ENCODE measurements around the gene SHMT2.

SHMT2 gene

DNA sequence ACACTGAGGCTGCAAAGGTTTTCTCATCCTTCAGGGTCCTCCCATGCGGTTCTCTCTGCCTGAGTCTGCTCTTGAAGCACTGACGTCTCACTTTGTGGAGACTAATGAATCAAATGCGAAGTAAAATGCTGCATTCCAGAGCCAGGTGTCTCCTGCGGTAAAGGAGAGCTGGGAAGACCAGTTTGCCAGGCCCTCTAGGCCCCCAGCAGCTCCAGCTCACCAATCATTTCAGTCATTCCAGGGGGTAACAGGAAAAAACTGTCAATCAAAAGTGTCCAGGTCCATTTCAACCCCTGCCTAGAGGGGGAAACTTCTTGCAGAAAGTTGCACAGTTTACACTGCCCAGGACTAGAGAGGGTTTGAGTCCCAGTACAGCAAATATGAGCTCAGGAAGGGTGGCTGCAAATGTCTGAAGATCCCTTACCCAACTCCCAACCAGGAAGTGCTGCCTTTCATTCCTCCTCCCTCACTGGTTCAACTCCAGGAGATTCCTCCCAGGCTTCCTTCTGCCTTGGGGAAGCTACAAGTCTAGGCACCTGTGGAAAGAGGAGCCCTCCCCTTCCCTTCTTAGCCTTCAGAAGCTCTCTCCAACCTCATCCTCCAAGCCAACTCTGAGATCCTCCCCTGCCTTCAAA is 15.6 kb upstream of the SHMT2 start:
- no peak for DNase-seq (ENCODE audit: low read depth, low spot score)

DNA sequence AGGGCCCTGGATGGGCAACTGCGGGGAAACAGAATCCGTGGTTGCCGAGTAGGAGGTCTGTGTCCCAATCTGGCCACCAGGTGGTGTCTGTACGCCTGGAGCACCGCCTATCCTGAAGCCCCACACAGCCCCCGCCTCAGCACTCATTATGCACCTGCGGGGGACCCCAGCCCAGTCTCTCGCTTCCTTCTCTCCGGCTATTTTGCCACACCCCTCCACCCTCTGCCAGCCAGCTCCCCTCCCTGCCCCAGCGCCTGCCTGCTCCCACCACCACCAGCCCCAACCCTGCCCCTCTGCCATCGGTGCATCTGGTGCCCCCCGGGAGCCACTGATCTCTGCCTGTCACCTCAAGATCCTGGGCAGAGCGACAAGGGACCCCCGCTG is 15.1 kb upstream of the SHMT2 start:
- peak; percentile 27 for DNase-seq (ENCODE audit: low read depth, low spot score)

DNA sequence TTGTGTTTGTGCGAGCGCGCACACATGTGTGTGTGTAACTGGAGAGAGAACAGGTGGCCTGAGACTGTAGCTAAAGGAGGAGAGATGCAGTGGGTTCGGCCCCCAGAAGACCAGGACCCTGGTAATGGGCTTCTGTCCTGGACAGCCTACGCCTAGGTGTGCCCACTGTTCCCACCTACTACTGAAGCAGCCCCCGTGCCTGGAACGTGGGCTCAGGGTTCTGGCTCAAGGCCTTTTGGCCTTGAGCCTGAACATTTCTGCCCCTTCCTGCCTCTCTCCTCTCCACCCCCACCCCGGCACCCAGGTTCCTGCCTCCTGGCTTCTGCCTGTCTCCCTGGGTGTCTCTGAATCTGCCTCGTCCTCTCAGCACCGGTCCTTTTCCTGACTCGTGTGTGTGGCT is 14.4 kb upstream of the SHMT2 start:
- no peak for DNase-seq (ENCODE audit: low read depth, low spot score)

DNA sequence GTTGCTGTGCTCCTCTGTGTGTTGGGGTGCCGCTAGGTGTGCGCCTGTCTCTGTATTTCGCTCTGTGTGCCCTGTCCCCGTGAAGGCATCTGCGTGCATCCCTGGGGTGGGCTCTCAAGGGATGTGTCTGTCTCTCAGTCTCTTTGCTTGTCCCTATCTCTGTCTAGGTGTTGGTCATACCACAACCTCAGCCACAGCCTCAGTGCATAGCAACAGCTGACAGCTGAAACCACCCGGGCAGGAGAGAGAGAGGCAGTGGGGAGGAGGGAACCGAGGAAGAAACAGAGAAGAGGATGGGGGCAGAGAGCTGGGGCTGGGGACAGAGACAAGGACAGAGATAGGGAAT is 13.9 kb upstream of the SHMT2 start:
- no peak for DNase-seq (ENCODE audit: low read depth, low spot score)

DNA sequence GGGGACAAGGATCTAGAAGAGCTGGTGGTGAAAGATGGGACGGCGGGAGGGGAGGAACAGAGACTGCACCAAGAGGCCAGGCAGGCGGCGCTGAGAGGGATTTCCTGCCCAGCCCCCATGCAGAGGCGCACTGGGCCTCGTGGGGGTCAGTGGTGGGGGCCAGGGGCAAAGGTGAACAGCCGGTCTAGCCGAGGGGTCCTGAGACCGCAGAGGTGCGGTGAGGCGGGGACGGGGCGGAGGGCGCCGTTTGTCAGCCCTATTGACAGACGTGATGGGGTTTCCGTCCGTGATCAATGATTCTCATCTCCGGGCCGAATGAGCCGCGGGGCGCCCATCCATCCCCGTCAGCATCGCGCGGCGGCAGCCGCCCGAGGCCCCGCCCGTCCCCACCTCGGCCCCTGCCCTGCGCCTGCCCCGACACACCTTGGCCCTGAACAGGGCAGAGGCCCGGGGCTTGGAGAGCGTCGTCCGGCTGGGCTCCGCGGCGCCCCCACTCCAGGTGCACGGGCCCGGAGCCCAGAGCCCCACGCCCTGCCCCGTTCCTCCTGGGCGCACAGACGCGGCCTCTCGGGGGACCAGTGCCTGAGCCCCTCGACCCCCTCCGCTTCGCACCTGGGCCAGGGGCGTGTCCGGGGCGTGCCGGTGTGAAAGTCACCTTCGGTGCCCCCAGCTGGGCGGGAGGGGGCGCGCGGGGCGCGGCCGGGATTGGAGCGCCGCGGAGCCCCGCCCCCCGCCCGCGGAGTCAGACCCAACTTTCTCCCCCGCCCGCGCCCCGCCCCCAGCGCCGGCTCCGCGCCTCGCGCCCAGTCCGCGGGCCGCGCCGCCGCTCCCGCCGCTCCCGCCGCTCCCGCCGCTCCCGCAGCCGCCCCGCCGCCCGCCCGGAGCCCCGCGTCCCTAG is 13.2 kb upstream of the SHMT2 start, which contains the start of gene NXPH4:
NXPH4 (plus strand) TSS at position 781 of the 898 bp plus-strand sequence. CDS start 176 bp downstream, outside the sequence.
- DNase-seq (ENCODE audit: low read depth, low spot score) = no peak

DNA sequence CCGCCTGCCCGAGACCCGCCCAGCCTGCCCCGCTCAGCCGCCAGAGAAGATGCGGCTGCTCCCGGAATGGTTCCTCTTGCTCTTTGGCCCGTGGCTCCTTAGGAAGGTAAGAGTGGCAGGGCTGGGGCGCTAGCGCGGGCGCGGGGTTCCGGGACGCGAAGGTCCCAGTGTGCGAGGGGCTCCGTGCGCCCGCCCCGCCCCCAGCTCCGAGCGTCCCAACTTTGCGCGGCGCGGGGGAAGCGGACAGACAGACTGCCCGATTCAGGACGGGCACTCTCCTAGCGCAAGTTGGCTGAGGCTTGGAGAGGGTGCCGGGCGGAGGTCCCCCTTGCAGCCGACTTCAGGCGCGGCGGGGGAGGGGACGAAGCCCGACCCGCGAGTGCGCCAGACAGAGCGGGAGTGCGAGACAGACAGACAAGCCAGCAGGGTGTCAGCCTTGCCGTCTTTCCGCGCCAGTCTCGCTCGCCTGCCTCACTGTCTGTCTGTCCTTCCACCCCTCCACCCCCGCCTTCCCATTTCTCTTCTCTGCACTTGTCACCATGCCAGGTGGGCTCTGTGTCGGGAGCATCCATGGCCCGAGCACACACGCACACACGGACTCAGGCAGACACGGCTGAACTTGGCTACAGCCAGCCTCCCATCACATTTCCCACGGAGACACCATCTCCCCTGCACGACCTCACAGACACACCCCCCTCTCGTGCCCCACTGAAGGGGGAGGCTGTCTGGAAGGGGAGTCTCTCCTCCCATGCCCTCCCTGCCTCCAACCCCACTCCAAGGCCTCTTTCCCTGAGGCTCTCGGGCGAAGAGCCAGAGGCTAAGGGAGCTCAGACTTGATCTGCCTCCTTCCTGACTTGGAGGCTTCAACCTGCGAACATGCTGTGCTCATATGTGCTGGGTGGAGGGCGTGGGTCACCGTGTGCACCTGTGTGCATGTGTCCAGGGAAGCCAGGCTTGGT is 12.3 kb upstream of the SHMT2 start:
- DNase-seq (ENCODE audit: low read depth, low spot score) = no peak

DNA sequence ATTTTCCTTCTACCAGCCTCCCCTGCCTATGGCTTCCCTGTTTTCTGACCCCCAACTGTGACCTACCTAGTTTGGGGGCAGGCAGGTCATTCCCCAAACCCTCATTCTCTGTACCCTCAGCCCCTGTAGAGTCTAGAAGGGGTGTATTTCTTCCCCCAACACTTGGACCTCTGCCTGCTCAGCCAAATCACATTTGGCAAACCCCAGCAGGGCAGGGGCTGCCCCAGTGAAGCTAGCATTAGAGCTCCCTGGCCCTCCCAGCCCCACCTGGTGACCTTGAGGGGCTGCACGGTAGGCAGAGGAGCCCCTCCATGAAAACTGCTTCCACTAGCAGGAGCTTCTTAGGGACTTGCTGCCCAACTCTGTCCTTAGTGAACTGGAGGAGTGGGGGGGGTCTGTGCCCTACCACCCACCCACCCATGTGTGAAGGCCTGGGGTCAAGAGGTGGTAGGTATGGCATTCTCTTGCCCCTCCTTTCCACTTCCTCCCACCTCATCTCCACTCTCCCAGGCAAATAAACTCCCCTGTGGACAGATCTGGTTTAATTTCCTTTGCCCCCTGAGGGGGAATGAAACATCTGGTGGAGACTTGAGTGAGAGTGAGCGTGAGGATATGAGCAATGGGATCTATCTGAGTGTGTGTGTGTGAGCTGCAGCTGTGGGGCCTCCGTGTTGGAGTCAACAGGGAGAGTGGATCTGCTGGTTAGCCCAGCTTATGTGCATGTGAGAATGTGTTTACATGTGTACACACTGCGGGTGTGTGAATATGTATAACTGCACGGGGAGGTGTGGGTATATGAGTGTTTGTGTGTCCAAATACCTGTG is 11.3 kb upstream of the SHMT2 start:
- DNase-seq (ENCODE audit: low read depth, low spot score) = no peak

DNA sequence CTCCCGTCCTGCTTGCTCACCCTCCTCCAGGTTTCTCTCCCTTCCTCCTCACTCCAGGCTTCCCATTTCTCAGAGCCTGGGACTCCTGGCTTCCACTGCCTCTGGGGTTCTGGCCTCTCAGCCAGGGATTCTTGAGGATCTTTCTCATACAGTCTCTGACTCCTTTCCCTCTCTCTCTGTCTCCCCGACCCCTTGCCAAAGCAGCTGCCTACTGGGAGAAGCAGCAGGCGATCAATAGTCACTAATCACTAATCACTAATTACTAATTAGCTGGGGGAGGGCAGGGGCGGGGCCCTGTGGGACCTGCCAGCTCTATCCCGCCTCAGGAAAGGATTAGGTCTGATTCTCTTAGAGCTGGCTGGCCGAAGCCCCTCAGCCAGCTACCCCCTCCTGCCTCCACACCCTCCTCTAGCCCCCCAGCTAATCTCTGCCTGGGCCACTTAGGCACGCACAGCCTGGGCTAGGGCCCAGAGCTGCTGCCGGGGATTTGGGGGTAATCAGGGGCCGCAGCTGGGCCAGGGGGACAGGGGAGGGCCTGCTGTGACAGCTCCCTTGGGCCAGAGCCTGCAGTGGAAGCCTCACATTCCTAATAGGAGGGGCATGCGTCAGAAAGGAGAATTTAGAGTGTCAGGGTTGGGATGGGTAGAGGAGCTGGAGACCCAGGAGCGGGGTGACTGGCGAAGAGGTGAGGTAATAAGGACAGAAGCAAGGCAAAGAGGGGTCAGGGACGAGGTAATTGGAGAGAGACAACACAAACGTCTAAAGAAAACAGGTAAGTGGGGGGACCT is 10.1 kb upstream of the SHMT2 start:
- no peak for DNase-seq (ENCODE audit: low read depth, low spot score)

DNA sequence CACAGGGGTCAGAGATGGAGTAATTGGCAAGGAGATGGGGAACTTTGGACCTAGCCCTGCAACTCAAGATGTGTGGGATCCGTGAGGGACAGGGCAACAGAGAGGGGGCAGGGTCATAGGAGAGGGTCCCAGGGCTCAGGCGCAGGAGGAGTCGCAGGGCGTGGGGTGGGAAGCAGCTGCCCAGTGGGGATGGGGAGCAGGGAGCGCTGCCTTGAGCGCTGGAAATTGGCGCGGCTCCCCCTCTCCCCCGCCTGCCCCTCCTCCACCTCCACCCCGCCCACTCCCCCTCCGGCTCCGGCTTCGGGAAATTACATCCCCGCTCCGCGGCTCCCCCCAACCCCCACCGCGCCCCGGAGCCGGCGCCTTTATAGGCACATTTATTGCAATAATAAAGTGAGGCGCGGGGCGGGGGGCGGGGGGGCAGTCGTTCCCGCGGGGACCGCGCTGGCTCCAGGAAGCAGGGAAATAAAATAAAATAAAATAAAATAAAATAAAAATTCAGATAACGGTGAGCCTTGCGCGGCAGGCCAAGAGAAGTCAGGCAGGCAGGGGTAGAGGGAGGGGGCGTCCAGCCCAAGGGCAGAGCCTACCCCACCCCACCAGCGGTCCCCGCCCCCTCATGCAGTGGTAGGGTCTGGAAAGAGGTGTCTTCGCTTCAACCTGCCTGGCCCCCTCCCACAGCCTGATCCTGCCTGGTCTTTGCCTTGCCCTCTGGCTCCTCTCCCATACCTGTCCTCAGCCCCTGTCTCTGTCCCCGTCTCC is 9.3 kb upstream of the SHMT2 start:
- DNase-seq (ENCODE audit: low read depth, low spot score) = no peak

DNA sequence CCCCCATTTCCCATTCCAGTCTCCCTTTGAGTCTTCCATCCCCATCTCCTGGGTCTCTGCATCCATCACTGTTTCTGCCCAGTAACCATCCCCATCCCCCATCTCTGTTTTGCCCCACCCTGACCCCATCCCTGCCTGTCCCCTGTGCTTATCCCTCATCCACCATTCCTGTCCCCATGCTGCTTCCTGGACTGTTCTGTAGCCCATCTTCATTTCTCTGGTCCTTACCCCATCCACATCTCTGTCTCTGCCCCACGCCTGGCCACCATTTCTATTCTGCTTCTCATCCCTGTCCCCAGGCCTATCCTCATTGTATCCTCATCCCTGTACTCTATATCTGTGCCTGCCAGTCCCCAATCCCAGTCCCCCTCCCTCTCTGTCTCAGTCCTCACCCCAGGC is 8.7 kb upstream of the SHMT2 start:
- DNase-seq (ENCODE audit: low read depth, low spot score) = no peak

DNA sequence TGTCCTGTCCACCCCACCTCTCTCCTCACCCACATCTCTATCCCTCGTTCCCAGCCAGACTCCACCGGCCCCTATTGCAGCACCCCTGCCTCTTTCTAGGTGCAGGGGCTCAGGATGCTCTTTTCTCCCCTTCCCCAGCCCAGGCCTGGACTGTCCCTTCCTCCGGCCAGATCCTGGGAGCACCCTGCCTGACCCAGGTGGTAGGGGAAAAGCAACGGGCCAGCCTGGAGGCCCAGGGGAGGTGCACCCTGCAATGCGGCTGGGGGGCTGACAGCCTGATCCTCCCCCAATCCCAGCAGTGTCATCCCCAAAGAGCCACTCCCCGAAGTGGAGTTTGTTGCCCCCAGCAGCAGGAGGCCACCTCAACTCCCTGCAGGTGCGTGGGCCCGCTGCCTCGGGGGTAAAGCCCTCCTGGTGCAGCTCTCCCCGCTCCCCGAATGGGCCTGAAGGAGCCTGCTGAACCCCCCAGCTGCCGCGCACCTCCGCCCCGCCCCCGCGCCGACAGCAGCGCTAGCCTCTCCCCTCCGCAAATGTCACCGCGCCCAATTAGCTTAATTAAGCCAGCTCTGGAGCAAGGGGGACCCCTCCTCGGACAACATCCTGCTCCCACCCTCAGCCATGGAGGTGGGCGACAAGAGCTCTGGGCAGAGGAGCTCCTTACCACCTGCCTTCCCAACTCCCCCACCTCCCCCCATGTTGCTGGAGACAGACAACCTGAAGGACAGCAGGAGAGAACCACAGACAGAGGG is 8.2 kb upstream of the SHMT2 start:
- DNase-seq (ENCODE audit: low read depth, low spot score) = no peak

DNA sequence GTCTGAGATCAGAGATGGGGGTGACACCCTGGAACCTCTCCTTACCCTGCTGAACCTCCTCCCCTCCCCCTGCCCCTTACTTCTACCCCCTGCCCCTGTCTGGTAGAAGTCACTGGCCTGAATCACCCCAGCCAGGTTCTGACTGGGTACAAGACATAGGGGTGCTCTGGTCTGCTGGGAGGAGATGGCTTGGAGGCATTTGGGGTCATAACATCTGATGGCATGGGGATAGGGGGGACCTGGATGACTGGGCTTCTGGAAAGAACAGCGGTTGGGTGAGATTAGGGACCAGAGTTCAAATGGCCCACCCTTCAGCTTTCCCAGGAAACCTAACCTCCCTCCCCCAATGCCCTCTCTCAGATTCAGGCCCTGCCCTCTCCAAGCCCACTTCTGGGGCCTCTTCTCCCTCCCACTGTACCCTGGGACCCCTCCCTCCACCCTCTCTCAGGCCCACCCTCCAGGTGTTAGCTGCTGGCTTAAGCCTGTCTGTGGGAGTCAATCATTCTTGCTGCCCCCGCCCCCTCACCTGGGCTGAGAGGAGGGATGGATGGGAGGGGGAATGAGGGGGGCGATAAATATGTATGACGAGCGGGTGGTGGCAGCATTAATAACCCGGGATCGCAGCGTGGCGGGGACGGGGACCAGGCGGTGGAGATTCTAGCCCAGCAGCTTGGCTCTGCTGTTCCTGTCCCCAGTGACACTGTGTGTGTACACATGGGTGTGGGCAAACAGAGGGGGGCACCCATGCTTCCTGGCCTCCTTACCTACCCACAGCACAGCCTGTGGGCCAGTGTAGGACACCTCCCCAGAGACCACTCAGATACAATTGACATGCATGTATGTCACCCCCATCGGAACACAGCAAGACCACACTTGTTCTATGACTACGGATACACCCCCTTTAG is 7.0 kb upstream of the SHMT2 start:
- no peak for DNase-seq (ENCODE audit: low read depth, low spot score)

DNA sequence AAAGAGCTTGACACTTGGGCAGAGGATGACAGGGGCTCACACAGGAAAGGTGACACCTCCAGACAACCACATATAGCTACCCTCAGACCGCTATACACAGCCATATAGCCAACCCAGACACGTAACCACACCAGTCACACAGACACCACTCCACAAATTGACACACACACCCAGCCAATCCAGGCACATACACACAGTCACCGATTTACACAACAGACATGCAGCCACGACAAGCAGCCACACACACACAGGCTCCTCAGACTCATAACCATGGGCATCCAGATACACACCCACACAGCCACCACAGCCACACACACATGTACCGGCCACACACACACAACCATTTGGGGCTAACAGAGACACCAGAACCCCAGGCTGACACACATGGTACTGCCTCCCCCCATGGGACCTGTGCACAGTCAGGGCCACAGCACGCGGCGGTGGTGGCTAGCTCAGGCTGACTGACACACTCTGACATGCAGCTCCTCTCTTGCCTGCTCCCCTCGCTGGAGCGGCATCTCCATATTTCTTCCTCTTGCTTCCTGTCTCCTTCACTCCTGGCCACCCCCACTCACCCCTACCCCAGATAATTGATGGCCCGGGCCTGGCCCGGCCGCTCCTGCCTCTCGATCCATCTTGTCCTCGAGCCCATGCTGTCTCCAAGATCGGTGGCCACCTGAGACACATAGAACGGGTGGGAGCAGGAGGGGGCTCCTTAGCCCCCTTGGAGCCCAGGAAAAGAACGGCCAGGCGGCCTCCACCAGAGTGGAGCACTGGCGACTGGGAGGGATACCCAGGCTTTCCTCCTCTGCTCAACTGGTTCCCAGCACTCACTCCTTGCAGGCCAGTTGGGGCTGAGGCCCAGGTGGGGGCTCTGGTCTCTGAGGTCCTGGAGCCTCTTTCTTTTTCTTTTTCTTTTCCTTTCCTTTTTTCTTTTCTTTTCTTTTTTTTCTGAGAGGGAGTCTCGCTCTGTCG is 6.0 kb upstream of the SHMT2 start:
- no peak for DNase-seq (ENCODE audit: low read depth, low spot score)

DNA sequence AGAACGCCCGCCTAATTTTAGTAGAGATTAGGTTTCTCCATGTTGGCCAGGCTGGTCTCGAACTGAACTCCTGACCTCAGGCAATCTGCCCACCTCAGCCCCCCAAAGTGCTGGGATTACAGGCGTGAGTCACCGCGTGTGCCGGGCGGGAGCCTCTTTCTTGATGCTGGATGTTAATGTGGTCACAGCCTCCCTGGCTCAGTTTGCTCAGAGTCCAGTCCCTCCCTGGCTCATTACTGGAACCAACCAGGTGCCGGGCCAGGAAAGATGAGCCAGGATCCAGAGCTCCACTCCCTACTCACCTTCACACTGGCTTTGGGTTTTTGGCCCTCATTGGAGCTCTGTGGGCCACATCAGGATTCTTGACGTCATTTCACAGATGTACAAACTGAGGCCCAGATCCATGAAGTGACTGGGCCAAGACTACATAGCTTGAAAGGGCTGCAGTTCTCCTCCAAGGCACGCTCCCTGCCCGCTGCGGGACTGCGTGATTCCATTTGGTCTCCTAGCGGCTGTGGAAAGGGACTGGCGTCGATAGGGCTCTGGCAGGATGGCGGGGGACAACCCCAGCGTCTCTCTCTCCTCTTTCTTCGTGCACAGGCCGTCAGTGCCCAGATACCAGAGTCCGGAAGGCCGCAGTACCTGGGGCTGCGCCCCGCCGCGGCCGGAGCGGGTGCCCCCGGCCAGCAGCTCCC is 5.1 kb upstream of the SHMT2 start:
- no peak for DNase-seq (ENCODE audit: low read depth, low spot score)

DNA sequence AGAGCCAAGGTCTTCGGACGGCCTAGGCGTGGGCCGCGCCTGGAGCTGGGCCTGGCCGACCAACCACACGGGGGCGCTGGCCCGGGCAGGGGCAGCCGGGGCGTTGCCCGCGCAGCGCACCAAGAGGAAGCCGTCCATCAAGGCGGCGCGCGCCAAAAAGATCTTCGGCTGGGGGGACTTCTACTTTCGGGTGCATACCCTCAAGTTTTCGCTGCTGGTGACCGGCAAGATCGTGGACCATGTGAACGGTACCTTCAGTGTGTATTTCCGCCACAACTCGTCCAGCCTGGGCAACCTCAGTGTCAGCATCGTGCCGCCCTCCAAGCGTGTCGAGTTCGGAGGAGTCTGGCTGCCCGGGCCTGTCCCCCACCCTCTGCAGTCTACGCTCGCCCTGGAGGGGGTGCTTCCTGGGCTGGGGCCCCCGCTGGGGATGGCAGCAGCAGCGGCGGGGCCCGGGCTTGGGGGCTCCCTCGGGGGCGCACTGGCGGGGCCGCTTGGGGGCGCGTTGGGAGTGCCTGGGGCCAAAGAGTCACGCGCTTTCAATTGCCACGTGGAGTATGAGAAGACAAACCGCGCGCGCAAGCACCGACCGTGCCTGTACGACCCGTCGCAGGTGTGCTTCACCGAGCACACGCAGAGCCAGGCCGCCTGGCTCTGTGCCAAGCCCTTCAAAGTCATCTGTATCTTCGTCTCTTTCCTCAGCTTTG is 4.4 kb upstream of the SHMT2 start:
- no peak for DNase-seq (ENCODE audit: low read depth, low spot score)
